Body of pancreas (tissue), 4 donors: ENCODE data around the gene TPST1. TPM values are rescaled to one million over a fixed set of nuclear protein-coding genes. Genes with fewer than 3 reads are reported as not detected.
"Not testable (repeated sequence)": the region's sequence is repeated elsewhere in the genome, so short reads cannot be mapped to it uniquely, and the experiment has no call there.

Experiments used
- ATAC-seq: fragments of 150-250 bp; one replicate; pipeline ENCODE4 v1.9.1; 2016
- DNase-seq, 4 donors: peaks; one replicate each; pipeline ENCODE4 v3.0.0-alpha.2; 2019
- H3K27ac ChIP-seq, 4 donors: fragments of 200-600 bp; sonication (generic); 1 replicate in 3 of 4; 2 replicates in 1 of 4; pipeline versions ENCODE4 v1.5.1 to v1.6.1; 2016 to 2019; ENCODE audit warnings: mild to moderate bottlenecking in 1 of 4, mixed read lengths in 1 of 4, moderate library complexity in 1 of 4
- H3K27me3 ChIP-seq, 2 donors: fragments of 200-600 bp; sonication (generic); one replicate each; pipeline ENCODE4 v1.6.0; 2016; ENCODE audit warnings: mild to moderate bottlenecking in 1 of 2
- H3K36me3 ChIP-seq, 2 donors: fragments of 200-600 bp; sonication (generic); replicated peaks in 1 of 2; 2 replicates each; pipeline ENCODE4 v1.5.1; 2016; ENCODE audit warnings: low read depth in 2 of 2; ENCODE audit not compliant: insufficient read depth in 1 of 2
- H3K4me1 ChIP-seq: fragments of 200-600 bp; sonication (generic); one replicate; pipeline ENCODE4 v1.6.0; 2016
- H3K4me3 ChIP-seq, 2 donors: fragments of 200-600 bp; sonication (generic); 1 replicate in 1 of 2; 2 replicates in 1 of 2; pipeline ENCODE4 v1.5.1; 2016 to 2019
- H3K9me3 ChIP-seq, 3 donors: fragments of 200-600 bp; sonication (generic); 1 replicate in 2 of 3; 2 replicates in 1 of 3; pipeline ENCODE4 v1.5.1; 2016
- CTCF ChIP-seq, 7 experiments: fragments of 450-650 bp in 4 of 7; fragments of 200-600 bp in 3 of 7; sonication (generic) in 3 of 7; IDR thresholded peaks; one replicate each; pipeline ENCODE4 v1.5.1; 2016 to 2019; ENCODE audit warnings: antibody characterized with exemption in 7 of 7
- POLR2A ChIP-seq, 3 donors: fragments of 450-650 bp; IDR thresholded peaks; one replicate each; pipeline ENCODE4 v1.6.1; 2016; ENCODE audit warnings: antibody characterized with exemption in 3 of 3, mild to moderate bottlenecking in 2 of 3
- WGBS, 2 donors: methylation state at CpG; one replicate each; pipeline ENCODE4 v1.1.5; 2017; 5-methylcytosine and 5-hydroxymethylcytosine counted together
- intact Hi-C: fragments of 100-400 bp; cut with DNase I; formaldehyde crosslinking; loops from one replicate; pipeline ENCODE4 v1.15.1; 2023
- total RNA-seq, 2 donors: library from RNA; depleted of rRNA; stranded (reverse); fragments of >200 nt; gene quantifications; one replicate each; pipeline ENCODE4 v1.1.0, GENCODE V29; 2016

Gene TPST1
- total RNA-seq, 2 donors from 2014 or later, result 12.5 to 16.5 TPM

GRCh38 chr7:66323114-66323796, 118.1 kb downstream of the TPST1 start:
- H3K4me1 ChIP-seq, result peaks cover 20% of the 10 kb centered on the region
- H3K27me3 ChIP-seq, result no peaks in the 10 kb centered on the region
- intact Hi-C loops, result no loop called here
- no peak for DNase-seq
- H3K4me3 ChIP-seq, result no peak overlapping the region
- no peak overlapping the region for H3K27ac ChIP-seq
- H3K36me3 ChIP-seq, result no peaks in the 10 kb centered on the region
- TF ChIP-seq POLR2A (IDR thresholded peaks at IDR 0.05) (no peak), CTCF (IDR thresholded peaks at IDR 0.05) (no peak)
- ATAC-seq, result no peak
- WGBS, 2 donors, result 92 to 97% methylated on average over 6 of the region's 6 CpGs
- no peaks in the 10 kb centered on the region for H3K9me3 ChIP-seq

GRCh38 chr7:66324985-66325384, 119.9 kb downstream of the TPST1 start:
- 85 to 89% methylated on average over 6 of the region's 6 CpGs for WGBS, 2 donors
- H3K27me3 ChIP-seq, intact Hi-C loops, H3K27ac ChIP-seq, H3K4me3 ChIP-seq, ATAC-seq, H3K36me3 ChIP-seq, H3K9me3 ChIP-seq, DNase-seq: not testable (repeated sequence)
- H3K4me1 ChIP-seq, result peaks cover 20% of the 10 kb centered on the region

- peak overlapping the region in 2 of 4 donors; percentile 18 to 49 for H3K27ac ChIP-seq
- H3K9me3 ChIP-seq, result no peaks in the 10 kb centered on the region
- no peaks in the 10 kb centered on the region for H3K27me3 ChIP-seq
- intact Hi-C loops, result no loop called here
- no peak overlapping the region for H3K4me3 ChIP-seq
- peaks cover 20% of the 10 kb centered on the region for H3K4me1 ChIP-seq
- no peaks in the 10 kb centered on the region for H3K36me3 ChIP-seq
- ATAC-seq, result peak; percentile 35
- WGBS, 2 donors, result 44 to 54% methylated on average over 1 of the region's 1 CpG
- TF ChIP-seq CTCF (IDR thresholded peaks at IDR 0.05) (no peak), POLR2A (IDR thresholded peaks at IDR 0.05) (no peak)
- no peak for DNase-seq
Measured at GRCh38 chr7:66326501-66327215, 121.5 kb downstream of the TPST1 start.

- ATAC-seq (no peak), DNase-seq (no peak)
- TF ChIP-seq CTCF (IDR thresholded peaks at IDR 0.05) (no peak), POLR2A (IDR thresholded peaks at IDR 0.05) (no peak)
Measured at GRCh38 chr7:66330961-66331360, 125.8 kb downstream of the TPST1 start.

GRCh38 chr7:66331883-66332282, 126.7 kb downstream of the TPST1 start:
- Histone ChIP-seq H3K4me3 (no peak overlapping the region), H3K9me3 (no peaks in the 10 kb centered on the region), H3K27me3 (no peaks in the 10 kb centered on the region), H3K27ac (no peak overlapping the region), H3K4me1 (peaks cover 27% of the 10 kb centered on the region), H3K36me3 (no peaks in the 10 kb centered on the region)
- intact Hi-C loops, result no loop called here
- TF ChIP-seq POLR2A (IDR thresholded peaks at IDR 0.05) (no peak), CTCF (IDR thresholded peaks at IDR 0.05) (no peak)
- WGBS, 2 donors, result 86 to 94% methylated on average over 6 of the region's 6 CpGs
- ATAC-seq, result no peak
- DNase-seq, result no peak

More at GRCh38 chr7:66330961-66331360, 125.8 kb downstream of the TPST1 start:
- H3K9me3 ChIP-seq, result no peaks in the 10 kb centered on the region
- WGBS, 2 donors, result 64% methylated on average over 1 of the region's 1 CpG; no CpG with 5 or more reads in 1 of the 2 donors
- no peak overlapping the region for H3K4me3 ChIP-seq
- H3K27me3 ChIP-seq, result no peaks in the 10 kb centered on the region
- H3K36me3 ChIP-seq, result no peaks in the 10 kb centered on the region
- no peak overlapping the region for H3K27ac ChIP-seq
- peaks cover 36% of the 10 kb centered on the region for H3K4me1 ChIP-seq
- intact Hi-C loops, result no loop called here
